Hippocampal formation (tissue), 2 donors: ENCODE results near the gene LGR6.

Experiments
- DNase-seq, 2 donors: peaks; one replicate each; lab custom pipeline; 2025; lab: John Stamatoyannopoulos, UW

Gene LGR6

DNA sequence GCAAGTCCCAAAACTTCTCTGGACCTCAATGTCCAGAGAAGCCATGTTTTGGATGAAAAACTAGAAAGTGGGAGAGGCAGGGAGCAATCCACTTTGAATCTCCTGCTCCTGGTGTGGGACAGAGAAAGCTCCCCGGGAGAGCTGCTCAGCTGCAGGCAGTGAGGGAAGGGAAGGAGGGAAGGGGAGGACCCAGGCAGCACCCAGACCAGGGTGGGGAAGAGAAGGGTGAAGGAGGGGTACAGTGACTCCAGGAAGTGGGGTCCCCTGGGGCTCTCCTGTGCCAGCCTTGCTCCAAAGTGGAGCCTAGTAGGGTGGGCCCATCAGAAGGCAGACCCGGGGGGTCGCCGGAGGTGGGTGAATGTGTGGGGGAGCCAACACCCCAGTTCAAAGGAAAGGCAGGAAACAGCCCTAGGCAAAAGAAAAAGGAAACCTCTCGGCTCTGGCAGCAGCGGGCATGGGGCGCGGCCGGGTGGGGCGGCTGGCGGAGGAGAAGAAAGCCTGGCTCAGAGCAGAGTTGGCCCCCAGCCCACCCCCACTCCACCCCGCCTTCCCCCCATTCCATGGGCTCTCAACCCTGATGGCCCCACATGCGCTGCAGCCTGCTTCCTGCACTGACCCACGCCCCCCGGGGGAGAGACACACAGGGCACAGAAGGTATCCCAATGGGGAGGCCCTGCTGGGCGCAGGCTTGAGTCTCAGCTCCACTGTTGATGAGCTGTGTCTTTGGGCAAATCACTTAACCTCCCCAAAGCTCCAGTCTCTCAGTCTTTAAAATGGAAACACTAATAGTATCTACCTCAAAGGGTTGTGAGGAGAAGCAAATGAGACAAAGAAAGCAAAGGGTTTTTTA, 5.7 kb downstream of the LGR6 start:
- DNase-seq, result no peak

DNA sequence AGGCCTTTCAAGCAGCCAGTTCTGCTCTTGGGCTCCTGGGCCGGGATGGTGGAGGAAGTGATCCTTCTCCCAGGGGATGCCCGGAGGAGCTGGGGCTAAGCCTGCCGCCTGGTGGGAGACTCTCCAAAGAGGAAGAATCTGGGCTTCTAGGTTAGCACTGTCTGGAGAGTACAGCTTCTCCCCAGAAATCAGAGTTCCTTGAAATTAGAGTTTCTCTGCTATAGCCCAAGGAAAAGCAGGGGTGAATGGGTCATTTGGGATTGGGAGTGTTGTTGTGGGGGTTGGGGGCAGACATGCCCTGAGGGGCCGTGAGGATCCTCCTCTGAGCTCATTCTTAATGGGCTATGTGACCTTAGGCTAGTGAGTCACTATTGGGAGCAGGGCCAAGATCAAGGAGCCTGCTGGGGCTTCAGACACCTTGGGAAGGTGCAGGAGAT, 6.5 kb downstream of the LGR6 start:
- no peak for DNase-seq

DNA sequence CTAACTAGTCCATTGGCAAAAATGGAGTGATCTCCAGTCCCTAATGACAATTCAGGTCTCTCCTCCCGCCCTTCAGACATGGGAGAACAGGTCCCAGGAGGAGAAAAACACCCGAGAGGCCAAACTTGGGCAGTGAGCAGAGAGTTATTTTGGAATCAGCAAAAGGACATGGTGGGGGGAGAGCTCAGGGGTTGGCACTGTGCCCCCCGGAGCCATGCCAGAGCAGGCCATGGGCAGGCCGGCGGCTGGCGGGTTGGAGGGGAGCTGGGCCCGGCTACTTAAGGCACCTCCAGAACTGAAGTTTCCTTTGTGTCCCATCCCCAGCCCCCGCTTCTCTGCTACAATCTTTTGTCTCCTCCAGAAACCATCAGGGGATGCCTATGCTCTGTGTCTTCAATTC, 7.1 kb downstream of the LGR6 start:
- no peak for DNase-seq

DNA sequence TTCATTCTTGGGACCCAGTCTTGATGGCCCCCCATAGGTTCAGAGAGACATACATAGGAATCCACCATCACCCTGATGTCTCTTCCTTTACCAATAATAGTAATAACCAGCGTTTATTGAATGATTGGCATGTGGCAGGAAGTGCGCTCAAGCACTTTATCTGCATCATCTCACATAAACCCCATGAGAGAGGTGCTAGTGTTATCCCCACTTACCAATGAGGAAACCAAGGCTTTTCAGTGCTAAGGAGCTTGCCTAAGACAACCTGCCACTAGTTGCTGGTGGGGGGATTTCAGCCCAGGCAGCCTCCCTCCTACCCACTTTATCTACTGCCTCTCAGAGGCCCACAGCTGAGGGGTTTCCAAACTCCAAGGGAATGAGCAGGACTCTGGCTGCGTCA, 7.7 kb downstream of the LGR6 start:
- no peak for DNase-seq

DNA sequence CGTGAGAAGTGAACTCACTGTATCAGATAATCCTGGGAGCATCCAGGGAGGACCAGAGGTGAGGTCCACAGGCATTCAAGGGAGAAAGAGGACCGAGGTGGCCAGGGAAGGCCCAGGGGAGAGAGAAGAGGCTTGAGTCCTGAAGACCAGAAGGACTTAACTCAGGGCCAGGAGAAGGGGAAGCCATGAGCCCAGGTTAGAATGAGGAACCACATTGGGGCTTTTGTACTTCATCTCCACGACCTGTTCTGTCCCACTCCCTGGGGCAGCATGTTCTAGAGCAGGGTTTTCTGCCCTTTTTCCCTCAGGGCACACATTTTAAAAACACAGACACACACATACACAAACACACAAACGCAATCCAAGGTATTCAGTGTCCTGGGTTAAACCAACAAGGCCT, 8.4 kb downstream of the LGR6 start:
- no peak for DNase-seq

DNA sequence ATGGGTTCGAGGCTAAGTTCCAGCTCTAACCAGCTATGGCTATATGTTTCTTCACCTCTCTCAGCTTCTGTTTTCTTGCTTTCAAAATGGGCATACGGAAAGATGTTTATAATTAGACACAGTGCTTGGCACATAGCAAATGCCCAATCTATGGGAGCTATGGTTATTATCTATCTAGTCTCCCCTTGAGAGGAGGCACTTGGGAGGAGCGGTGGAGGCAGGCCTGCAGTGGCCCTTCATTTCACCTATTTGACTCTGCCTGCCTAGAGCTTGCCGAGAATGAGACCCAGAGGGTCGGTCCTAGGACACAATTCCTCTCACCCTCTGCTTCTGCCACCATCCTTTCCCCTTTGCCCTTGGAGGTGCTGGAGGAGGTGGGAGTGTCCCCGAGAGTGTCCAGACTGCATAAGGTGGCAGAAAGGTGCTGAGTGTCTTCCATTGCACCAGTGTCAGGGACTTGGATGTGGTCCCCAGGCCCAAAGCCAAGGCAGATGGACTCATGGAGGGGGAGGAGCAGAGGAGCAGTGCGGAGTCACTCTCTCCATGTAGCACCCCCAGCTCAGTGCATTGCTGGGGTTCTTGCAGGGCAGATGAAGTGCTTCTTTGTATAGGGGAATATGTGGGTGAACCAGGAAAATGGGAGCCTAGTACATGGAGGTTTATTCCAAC, 9.0 kb downstream of the LGR6 start:
- DNase-seq, result no peak

DNA sequence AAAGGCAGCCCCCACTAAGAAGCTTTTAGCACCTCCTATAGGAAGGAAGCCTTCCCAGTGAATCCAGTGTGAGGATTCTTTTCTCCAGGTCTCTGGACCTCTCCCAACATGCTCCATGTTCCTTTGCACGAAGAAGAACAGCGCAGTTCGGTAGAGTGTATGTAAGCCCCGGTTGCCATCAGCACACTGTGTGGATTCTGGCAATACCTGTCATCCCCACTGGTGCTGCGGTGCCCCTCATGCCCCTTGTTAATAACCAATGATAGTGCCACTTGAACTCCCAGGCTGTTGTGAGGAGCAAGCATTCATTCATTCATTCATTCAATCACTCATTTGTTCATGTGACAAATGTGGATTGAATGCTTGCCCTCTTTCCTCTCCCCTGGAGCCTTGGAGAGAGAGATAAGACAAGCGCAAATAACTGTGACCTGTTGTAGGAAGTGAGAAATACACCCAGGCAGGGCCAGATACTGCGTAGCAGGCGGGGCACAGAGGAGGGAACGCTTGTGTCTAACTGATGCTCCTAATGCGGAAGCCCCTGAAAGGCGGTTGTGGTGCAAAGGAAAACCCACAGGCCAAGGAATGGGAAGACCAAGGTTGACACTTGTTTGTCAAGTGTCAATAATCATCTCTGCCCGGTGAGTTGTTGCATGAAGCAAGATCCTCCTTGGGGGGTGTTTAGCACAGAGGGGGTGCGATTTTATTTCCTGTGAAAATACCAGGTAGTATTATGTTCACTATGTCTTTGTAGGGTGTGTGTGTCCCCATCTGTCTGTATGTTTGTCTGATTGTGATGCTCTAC, 9.8 kb downstream of the LGR6 start:
- DNase-seq, result no peak

DNA sequence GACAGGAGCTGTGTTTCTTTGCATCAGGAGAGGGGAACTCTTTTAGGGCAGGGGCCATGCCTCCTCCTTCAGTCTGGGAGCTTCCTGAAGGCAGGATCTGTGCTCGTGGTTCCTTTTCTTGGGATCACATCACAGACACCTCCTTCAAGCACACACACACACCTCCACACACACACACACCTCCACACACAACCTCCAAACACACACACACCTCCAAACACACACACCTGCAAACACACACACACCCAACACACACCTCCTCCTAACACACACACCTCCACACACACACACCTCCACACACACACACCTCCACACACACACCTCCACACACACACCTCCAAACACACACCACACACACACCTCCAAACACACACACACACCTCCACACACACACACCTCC, 10.5 kb downstream of the LGR6 start:
- no peak for DNase-seq

DNA sequence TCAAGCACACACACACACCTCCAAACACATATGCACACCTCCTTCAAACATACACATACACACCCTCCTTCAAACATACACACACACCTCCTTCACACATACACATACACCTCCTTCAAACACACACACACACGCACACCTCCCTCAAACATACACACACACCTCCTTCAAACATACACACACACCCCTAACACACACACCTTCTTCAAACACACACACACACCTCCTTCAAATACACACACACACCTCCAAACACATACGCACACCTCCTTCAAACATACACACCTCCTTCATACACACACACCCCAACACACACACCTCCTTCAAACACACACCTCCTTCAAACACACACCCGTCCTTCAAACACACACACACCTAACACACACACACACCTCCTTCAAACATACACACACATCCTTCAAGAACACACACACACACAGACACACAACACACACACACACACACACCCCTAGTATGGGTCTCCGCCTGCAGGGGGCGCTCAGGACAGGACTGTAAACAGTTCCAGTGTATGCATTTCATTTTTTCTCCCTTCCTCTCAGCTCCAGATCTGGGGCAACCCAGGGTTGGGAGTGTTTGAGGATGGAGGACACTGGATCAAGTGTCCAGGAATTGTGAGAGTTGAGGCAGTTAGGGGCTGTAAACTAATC, 12.1 kb downstream of the LGR6 start:
- DNase-seq, result no peak

DNA sequence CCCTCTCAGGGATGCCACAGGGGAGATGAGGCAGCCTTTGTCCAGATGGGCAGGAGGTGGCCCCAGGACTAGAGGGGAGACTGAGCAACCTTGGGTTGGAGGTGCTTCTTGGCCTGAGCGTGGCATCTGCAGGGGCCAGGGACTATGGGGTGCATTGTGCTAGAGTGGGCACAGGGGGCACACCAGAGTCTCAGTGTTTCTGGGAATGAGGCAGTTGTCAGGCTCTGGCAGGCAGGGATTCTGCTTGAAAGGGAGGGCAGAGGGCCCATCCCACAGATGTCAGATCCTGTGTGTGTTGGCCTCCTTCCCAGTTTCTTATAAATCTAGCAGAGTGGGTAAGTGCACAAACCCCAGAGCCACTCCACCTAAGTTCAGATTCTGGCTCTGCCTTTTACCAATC, 13.7 kb downstream of the LGR6 start:
- DNase-seq, result no peak

DNA sequence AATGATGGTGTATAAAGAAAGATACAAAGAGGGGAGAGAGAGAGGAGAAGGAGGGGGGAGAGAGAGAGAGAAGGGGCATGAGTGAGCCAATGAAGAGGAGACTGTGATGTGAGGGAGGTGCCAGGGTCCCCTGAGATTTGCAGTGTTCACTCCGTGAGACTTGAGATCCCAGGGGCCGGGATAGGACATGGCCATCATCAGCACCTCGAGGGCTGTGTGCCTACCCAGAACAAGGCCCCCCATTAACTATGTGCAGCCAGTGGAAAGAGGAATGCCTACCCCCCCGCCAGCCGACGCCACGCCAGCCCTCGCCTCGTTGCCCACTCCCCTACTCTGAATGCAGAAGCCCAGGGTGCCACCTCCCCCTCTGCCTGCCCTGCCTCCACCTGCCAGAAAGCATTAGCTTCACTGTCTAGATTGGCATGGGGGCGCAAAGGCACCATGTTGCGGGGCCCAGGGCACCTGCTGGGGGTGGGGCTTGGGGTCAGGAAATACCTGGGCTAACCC, 14.8 kb downstream of the LGR6 start:
- no peak for DNase-seq

DNA sequence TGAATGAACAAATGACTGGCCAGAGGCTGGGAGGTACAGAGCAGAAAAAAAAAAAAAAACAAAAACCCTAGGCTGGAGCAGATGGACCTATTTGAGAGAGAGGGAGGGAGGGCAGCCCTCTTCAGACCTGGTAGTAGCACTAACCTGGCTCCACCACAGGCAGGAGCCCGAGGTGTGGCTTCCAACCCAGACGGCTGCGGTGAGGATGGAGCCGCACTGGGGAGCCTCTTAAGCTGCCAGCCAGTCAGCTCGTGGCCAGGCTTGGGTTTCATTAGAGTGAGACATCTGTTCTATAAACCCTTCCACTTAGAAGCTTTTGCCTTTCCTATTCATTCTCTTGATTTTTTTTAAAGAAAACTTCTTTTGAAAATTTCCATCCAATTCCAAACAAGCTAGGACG, 16.8 kb downstream of the LGR6 start:
- no peak for DNase-seq

DNA sequence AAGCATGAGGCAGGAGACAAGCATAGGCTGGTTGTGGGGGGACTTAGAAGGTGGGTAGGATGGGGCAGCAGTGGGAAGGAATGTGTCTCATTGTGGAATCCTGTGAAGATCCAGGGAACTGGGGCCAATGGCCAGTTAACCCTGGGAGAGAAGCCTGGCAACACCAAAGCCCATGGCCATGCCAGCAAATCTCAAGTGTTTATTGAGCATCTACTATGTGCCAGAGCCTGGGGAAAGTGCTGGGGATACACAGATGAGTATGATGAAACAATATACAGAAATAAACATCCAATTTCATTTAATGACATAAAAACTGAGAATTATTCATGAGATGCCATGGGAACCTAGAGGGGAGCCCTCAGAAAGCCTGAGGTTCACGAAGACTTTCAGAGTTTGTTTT, 17.4 kb downstream of the LGR6 start:
- DNase-seq, result no peak

DNA sequence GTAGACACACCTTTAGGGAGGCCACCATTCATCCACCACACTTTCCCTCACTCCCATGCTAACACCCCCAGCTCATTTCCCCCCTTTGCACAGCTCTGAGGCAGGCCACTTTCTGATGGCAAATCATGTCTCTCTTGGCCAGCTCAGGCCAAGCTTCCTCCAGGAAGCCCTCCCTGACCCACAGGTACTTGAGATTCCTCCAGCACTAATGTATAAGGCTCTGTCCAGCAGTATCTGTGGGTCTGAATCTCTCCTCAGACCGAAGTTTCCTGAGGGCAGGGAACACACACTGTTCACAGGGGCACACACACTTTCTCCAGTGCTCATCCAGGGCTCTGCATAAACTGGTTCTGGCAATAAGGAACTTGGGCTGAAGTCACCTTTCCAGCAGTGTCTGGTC, 19.2 kb downstream of the LGR6 start:
- DNase-seq, result no peak

DNA sequence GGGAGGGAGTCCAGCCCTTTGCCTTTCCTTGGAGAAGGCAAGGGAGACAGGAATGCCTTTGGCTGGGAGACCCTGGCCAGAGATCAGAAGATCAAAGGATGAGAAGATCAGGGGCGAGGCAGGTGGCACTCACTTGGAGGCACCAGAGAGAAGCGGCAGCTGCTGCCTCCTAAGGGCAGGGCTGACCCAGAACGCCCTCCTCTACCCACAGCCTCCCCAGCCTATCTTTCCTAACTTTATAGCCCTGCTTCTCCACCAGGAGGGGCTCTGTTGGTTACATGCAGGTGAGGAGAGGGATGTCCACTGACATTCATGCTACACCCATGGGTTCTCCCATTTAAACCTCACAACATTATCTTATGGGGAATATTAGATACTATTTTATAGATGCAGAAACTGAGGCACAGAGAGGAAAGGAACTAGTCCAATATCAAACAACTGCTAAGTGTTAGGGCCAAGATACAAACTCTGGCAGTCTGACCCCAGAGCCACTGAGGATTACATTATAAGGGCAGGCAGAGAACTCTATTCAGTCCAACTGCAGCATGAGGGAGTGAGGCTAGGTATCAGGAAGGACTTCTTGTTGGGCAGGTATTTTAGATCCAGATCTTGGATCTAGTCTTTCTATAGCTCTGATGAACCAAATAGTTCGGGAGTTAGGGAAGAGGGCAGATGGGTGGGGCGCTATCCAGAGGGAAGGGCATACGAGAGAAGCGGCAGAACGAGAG, 19.9 kb downstream of the LGR6 start:
- no peak for DNase-seq

DNA sequence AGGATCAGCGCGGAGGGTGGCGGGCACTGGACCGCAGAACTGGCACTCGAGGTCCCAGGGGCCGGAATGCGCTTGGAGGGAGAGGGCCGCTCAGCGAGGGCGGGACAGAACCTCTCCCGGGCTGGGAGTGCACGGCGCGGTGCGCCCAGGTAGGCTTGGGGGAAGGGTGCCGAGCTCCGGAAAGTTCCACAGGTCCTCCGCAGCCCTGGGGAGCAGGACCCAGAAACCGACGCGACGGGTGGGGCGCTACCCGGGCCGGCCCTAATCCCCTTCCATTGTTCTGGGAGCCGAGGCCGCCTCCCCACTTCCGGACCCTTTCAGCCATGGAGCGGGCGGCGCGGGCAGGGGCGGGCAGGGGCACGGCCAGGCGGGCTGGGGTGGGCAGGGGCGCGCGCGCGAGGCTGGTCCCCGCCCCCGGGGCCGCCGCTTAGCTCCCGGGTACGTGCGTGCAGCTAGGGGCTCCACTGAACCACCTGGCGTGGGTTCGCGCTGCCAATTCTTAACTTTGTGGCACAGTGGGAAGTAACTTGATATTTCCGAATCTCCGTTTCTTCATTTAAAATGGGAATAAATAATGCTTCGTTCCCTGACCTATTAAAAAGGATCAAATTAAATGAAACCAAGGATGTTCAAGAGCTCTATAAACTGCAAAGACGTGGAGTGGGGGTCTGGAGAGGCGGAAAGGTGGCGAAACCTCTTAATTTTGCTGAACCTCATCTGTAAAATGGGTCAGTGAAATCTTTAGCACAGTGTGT, 20.7 kb downstream of the LGR6 start:
- DNase-seq, result no peak

DNA sequence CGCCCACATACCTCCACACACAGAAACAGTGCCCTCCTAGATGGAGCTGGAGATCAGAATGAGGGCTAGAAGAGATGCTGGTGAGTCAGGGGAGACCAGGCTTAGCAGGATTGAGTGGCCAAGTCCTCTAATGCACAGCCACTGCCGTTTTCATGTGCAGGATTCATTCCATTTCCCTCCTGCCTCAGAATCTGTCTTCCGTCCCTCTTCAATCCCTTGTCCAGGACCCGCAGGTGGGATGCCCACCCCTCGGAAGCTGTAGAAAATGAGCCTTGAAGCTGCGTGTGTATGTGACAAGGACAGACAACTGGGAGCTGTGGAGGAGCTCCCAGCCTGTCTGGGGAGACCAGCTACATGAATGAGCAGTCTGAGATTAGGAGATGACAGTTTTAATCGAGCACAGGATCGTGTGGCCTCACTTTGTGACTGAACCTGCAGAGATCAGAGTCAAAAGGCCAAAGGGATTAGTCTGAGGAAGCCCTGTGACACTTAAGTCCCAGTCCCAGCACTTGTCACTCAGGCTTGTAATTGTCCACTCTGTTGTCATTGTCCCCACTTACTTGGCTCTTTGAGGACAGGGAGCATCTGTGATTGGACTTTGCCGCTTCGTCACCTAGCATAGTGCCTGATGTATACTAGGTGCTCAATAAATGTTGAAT, 22.0 kb downstream of the LGR6 start:
- no peak for DNase-seq

DNA sequence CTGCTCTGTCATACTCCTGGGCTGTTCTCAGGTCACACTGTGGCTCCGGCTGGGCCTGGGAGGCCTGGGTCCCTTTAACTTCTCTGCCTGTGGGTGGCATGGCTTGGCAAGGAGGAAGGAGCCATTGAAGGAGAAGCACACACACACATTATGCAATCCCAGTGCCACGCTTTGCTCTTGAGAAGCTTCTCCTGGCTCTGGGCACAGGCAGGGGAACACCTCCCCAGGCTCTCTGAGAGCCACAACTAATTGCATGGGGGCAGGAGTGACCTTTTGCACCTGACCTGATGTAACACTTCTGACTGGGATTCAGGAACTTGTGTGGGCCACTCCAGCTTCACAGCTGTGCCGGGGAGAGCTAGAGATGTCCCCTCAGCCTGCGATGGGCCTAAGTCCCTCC, 23.1 kb downstream of the LGR6 start:
- DNase-seq, result no peak

DNA sequence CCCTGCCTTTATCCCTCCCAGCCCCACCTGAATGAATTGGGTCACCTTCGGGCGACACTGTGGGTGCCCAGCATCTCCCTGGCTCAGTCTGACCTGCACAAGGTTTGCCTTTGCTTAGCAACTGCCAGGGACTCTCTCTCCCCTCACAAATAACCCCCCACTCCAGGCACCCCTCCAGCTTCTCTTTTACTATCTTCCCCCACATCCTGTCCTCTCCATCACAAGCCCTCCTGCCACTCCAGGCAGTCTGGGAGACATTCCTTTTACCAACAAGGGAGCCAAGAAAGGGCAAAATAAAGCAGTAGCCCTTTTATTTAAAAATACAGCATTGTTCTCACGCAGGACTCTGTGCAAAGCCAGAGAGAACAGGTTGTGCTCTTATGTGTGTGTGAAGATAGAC, 23.9 kb downstream of the LGR6 start:
- no peak for DNase-seq

DNA sequence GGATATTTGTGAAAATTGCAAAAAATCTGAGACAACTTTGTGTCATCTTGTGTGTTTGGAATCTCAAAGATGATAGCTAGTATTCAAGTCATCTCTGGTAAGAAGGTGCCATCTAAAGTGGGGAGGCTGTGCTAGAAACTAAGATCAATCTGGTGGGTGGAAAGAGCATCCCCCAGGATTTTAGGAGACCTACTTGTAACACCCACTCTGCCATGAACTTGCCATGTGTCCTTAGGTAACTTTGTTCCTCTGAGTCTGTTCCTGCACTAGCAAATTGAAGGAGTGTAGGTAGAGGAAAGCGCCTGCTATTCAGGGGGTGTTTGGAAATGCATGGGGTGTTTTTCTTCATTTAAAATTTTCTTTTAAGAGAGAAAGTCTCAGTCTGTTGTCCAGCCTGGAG, 24.4 kb downstream of the LGR6 start:
- DNase-seq, result no peak
